ENCODE results near the gene RASGRF1.

Gene RASGRF1

GRCh38 chr15:78993931-78994530, 96.5 kb downstream of the RASGRF1 start:
- TF ChIP-seq GATA1 (IDR thresholded peaks at IDR 0.05; ENCODE audit: low read depth, low read length) (no peak), POLR2A (IDR thresholded peaks at IDR 0.05; ENCODE audit: low read length) (no peak)
- DNase-seq, result no peak

- DNase-seq, result no peak
- TF ChIP-seq GATA1 (IDR thresholded peaks at IDR 0.05; ENCODE audit: low read depth, low read length) (no peak), POLR2A (IDR thresholded peaks at IDR 0.05; ENCODE audit: low read length) (no peak)
Observed at GRCh38 chr15:78993257-78993930, 97.2 kb downstream of the RASGRF1 start.

DNA sequence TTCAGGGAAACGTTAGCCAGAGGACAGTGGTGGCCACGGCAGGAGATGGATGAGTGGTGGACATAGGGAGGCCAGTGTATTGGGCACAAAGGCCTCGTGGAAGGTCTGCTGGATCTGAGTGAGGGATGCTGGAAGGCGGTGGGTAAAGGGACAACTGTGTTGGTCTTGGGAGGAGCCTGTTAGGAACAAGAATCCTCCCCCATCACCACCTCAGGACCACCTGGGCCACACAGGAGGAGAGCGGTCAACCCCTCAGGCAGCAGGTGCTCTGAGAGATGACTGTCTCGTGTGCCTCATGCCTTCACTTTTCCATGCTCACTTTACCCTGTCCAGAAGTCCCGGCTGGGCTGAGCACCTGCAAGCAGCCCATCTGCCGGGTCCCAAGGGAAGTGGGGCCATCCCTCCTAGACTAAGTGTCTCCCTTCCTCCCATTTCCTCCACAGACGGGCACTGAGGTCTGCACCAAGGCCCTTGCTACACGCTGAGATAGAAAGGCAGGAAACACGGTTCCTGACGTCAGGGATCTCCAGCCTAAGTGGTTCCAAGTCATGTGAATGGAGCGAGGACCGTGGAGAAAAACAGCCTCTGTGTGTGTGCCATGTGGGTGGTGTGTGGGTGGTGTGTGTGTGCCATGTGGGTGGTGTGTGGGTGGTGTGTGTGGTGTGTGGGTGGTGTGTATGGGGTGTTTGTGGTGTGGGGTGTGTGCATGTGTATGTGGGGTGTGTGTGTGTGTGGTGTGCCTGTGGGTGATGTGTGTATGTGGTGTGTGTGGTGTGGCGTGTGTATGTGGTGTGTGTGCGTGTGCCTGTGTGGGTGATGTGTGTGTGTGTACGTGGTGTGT, 97.9 kb downstream of the RASGRF1 start:
- no peak for TF ChIP-seq GATA1 (IDR thresholded peaks at IDR 0.05; ENCODE audit: low read depth, low read length)
- TF ChIP-seq POLR2A (IDR thresholded peaks at IDR 0.05; ENCODE audit: low read length), result no peak
- no peak for DNase-seq

DNA sequence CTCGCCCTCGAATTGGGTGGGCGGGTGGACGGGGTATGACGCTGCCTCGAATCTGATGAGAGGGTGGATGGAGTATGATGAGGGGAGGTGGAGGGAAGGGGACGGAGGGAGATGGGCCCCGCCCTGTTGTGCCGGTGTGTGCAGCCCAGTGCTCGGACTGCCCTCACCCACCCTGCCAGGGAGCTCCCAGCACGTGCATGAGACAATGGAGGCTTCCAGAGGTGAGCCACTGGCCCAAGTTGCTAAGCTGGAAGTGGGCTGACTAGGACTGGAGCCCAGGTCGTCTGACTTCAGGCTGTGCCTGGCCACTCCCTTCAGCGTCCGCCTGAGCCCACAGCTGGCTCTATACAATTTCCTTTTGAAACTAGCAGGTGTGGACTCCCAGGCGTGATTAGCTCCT, 98.7 kb downstream of the RASGRF1 start:
- DNase-seq, result no peak
- no peak for TF ChIP-seq GATA1 (IDR thresholded peaks at IDR 0.05; ENCODE audit: low read depth, low read length)
- no peak for TF ChIP-seq POLR2A (IDR thresholded peaks at IDR 0.05; ENCODE audit: low read length)

- DNase-seq, result no peak
- TF ChIP-seq GATA1 (IDR thresholded peaks at IDR 0.05; ENCODE audit: low read depth, low read length) (no peak), POLR2A (IDR thresholded peaks at IDR 0.05; ENCODE audit: low read length) (no peak)
Observed at GRCh38 chr15:78991476-78991875, 99.1 kb downstream of the RASGRF1 start.

DNA sequence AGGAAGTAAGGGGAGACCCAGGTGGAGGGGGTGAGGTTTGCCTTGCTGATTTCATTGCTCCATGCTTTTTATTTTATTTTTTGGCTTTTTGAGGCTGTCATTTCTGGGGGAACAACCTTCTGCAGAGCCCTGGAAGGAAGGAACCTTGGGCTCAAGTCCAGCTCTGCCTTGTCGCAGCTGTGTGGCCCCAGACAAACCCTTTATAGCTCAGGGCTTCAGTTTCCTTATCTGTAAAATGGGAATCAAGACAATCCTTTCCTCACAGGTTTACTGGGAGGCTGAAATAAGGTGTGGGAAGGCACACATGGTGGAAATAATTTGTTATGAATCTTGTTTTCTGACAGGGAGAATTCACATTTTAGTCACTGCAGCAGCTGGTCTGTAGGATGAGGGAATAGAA, 100.3 kb downstream of the RASGRF1 start:
- DNase-seq, result no peak
- TF ChIP-seq GATA1 (IDR thresholded peaks at IDR 0.05; ENCODE audit: low read depth, low read length), result no peak
- TF ChIP-seq POLR2A (IDR thresholded peaks at IDR 0.05; ENCODE audit: low read length), result no peak

GRCh38 chr15:78989701-78990240, 100.8 kb downstream of the RASGRF1 start:
- DNase-seq, result no peak
- TF ChIP-seq POLR2A (IDR thresholded peaks at IDR 0.05; ENCODE audit: low read length) (no peak), GATA1 (IDR thresholded peaks at IDR 0.05; ENCODE audit: low read depth, low read length) (no peak)

DNA sequence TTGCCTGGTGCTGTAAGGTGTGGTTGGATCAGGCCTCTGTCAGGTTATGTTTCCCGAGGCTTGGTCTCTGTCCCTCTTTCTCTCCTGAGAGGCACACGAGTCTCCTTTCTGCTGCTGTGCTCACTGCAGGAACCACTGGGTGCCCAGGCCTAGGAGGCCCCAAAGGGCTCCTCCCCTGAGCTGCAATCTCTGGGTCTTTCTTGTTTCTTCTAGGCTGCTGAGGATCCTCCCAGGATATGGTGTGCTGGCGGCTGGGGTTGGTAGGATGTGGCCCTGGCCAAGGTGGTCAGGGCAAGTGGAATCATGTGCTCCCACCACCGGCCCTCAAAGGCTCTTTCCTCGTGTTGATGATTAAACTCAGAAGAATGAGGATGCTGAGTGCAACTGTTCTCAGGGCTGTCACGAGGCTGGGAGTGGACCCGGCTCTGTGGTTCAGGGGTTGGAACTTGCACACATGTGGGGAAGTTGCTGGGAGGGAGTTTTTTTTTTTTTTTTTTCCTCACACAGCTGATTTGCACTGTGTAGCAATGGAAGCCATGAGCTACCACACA, 102.1 kb downstream of the RASGRF1 start:
- no peak for DNase-seq

DNA sequence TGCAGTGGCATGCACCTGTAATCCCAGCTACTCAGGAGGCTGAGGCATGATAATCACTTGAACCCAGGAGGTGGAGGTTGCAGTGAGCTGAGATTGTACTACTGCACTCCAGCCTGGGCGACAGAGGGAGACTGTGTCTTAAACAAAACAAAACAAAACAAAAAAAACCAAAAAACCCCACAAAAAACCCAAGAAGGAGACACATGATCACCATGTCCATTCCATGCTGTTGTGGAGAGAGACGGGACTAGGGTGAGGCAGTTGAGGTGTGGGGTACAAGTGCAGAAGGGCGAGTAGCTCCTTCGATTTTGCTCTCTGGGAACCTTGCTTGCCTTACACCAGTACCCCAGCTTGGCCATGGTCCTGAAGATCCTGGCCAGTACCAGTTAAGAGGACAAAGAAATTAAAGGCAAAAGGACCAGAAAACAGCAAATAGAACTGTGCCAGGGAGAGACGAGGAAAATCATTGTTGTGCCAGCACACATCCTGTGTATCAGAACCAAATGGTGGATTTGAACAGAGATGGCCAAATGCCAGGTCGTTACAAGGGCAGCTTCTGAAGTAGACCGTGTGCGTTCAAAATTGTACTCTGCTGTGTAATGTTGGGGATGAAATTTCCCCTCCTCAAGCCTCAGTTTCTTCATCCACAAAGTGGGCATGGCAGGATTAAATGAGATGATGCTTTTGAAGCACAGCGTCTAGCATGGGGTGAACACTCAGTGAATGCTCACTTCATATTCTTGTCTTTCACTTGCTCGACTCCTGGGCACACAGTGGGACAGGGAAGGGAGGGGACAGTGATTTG, 102.8 kb downstream of the RASGRF1 start:
- TF ChIP-seq GATA1 (IDR thresholded peaks at IDR 0.05; ENCODE audit: low read depth, low read length), result no peak
- TF ChIP-seq POLR2A (IDR thresholded peaks at IDR 0.05; ENCODE audit: low read length), result no peak

More for the DNA sequence above, 102.1 kb downstream of the RASGRF1 start:
- TF ChIP-seq GATA1 (IDR thresholded peaks at IDR 0.05; ENCODE audit: low read depth, low read length), result no peak
- no peak for TF ChIP-seq POLR2A (IDR thresholded peaks at IDR 0.05; ENCODE audit: low read length)

DNA sequence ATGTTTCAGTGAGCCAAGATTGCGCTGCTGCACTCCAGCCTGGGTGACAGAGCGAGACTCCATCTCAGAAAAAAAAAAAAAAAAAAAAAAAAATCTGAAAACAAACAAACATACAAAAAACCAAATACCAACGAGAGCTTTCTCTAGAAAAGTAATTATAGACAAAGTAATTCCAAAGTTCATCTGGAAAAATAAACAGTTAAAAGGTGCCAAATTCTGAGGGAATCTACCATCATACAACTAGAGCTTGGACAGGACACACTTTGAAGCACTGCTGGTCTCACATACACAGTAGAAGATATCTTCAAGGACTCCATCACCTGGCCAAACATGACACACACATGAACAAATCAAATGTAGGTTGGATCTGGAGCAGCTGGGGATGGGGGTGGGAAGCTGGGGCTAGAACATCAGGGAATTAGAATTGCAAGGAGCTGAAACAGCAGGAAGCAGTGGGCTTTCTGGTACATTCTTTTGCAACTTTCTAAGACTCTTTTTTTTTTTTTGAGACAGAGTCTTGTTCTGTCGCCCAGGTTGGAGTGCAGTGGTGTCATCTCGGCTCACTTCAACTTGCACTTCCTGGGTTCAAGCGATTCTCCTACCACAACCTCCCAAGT, 104.6 kb downstream of the RASGRF1 start:
- no peak for DNase-seq
- no peak for TF ChIP-seq POLR2A (IDR thresholded peaks at IDR 0.05; ENCODE audit: low read length)

More for the DNA sequence above, 102.8 kb downstream of the RASGRF1 start:
- DNase-seq, result no peak

DNA sequence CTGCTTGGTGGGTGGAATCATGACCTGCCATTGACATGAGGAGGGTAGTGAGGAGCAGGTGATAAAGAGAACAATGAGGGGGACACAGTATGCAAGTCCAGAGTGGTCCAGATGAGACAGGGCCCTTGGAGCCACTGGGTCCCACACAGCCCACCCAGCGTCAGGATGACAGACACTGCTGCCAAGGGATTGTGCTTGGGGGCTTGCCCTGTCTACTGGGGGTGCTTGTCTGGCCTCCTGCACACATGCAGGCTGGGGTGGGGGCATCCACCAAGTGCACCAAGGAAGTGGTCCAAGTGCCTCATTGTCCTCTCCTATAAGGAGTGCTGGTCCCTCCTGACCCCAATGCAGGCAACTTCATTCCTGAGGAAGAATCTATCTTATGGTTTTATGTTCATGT, 106.5 kb downstream of the RASGRF1 start:
- TF ChIP-seq POLR2A (IDR thresholded peaks at IDR 0.05; ENCODE audit: low read length), result no peak
- TF ChIP-seq GATA1 (IDR thresholded peaks at IDR 0.05; ENCODE audit: low read depth, low read length), result no peak
- no peak for DNase-seq

GRCh38 chr15:78983146-78983918, 107.2 kb downstream of the RASGRF1 start:
- TF ChIP-seq POLR2A (IDR thresholded peaks at IDR 0.05; ENCODE audit: low read length), result no peak
- TF ChIP-seq GATA1 (IDR thresholded peaks at IDR 0.05; ENCODE audit: low read depth, low read length), result no peak
- DNase-seq, result no peak

Measured in erythroblast (primary cell).